Uterus (tissue), 4 donors: ENCODE data around the gene ATP10A. TPM values are rescaled to one million over a fixed set of nuclear protein-coding genes. Genes with fewer than 3 reads are reported as not detected.

Experiments
- DNase-seq, 2 donors: peaks; one replicate each; pipeline ENCODE4 v3.0.0-alpha.2; 2019 to 2020
- H3K27ac ChIP-seq, 2 donors: fragments of 200-600 bp; sonication (generic); 1 replicate in 1 of 2; 2 replicates in 1 of 2; pipeline ENCODE4 v1.5.1; 2016 to 2018
- H3K27me3 ChIP-seq, 2 donors: fragments of 200-600 bp; sonication (generic); one replicate each; pipeline ENCODE4 v1.5.1; 2018 to 2019; ENCODE audit warnings: control low read depth in 1 of 2
- H3K36me3 ChIP-seq, 2 donors: fragments of 200-600 bp; sonication (generic); one replicate each; pipeline ENCODE4 v1.5.1; 2019; ENCODE audit warnings: control low read depth in 1 of 2
- H3K4me1 ChIP-seq, 2 donors: fragments of 200-600 bp; sonication (generic); one replicate each; pipeline ENCODE4 v1.5.1; 2018 to 2019; ENCODE audit warnings: control low read depth in 1 of 2
- H3K4me3 ChIP-seq, 2 donors: fragments of 200-600 bp; sonication (generic); 1 replicate in 1 of 2; 2 replicates in 1 of 2; pipeline ENCODE4 v1.5.1; 2018 to 2019; ENCODE audit warnings: mild to moderate bottlenecking in 1 of 2
- H3K9me3 ChIP-seq, 2 donors: fragments of 200-600 bp; sonication (generic); one replicate each; pipeline ENCODE4 v1.5.1; 2019; ENCODE audit warnings: control low read depth in 1 of 2
- CTCF ChIP-seq, 4 experiments: fragments of 200-600 bp in 2 of 4; fragments of 450-650 bp in 2 of 4; sonication (generic) in 2 of 4; IDR thresholded peaks; one replicate each; pipeline ENCODE4 v1.5.1; 2016 to 2019; ENCODE audit warnings: antibody characterized with exemption in 4 of 4, mild to moderate bottlenecking in 2 of 4, moderate library complexity in 1 of 4
- POLR2A ChIP-seq, 2 donors: fragments of 450-650 bp; IDR thresholded peaks; one replicate each; pipeline ENCODE4 v1.6.1; 2016; ENCODE audit warnings: antibody characterized with exemption in 2 of 2, mild to moderate bottlenecking in 1 of 2, moderate library complexity in 1 of 2
- intact Hi-C: fragments of 100-400 bp; cut with DNase I; formaldehyde crosslinking; loops from one replicate; pipeline ENCODE4 v1.15.1; 2023; ENCODE audit warnings: low total_unique reads
- total RNA-seq, 4 donors: library from RNA; depleted of rRNA in 3 of 4; stranded (reverse); fragments of >200 nt in 3 of 4; gene quantifications; one replicate each; pipeline versions ENCODE4 v1.1.0 to v1.2.4, GENCODE V29; 2014 to 2023
- donor health status: DM: yes; HTN: yes; CAD: no.

The ATP10A gene
- total RNA-seq, 4 donors from 2014 or later, result 0.29 to 3.8 (median 2.5) TPM

- H3K27me3 ChIP-seq, result no peaks in the 10 kb centered on the region
- H3K4me3 ChIP-seq, result no peak overlapping the region
- TF ChIP-seq POLR2A (IDR thresholded peaks at IDR 0.05) (no peak), CTCF (IDR thresholded peaks at IDR 0.05) (no peak)
- no peak overlapping the region for H3K27ac ChIP-seq
- H3K36me3 ChIP-seq, result no peaks in the 10 kb centered on the region
- H3K9me3 ChIP-seq, result no peaks in the 10 kb centered on the region
- no peak for DNase-seq
- intact Hi-C loops, result no loop called here
- peaks cover 0 to 12% of the 10 kb centered on the region in 2 donors for H3K4me1 ChIP-seq
These were observed 77.1 kb downstream of the ATP10A start for GRCh38 chr15:25786040-25786439.

GRCh38 chr15:25785641-25786025 lies 77.5 kb downstream of the ATP10A start:
- intact Hi-C loops, result no loop called here
- Histone ChIP-seq H3K27me3 (no peaks in the 10 kb centered on the region), H3K4me1 (peaks cover 0 to 12% of the 10 kb centered on the region in 2 donors)

GRCh38 chr15:25784876-25785640 lies 78.1 kb downstream of the ATP10A start:
- DNase-seq, result no peak

More at GRCh38 chr15:25785641-25786025, 77.5 kb downstream of the ATP10A start:
- H3K9me3 ChIP-seq, result no peaks in the 10 kb centered on the region
- H3K36me3 ChIP-seq, result no peaks in the 10 kb centered on the region
- no peak overlapping the region for H3K27ac ChIP-seq
- no peak overlapping the region for H3K4me3 ChIP-seq
- no peak for DNase-seq
- TF ChIP-seq CTCF (IDR thresholded peaks at IDR 0.05) (no peak), POLR2A (IDR thresholded peaks at IDR 0.05) (no peak)

GRCh38 chr15:25783607-25784540 lies 79.3 kb downstream of the ATP10A start:
- Histone ChIP-seq H3K27me3 (no peaks in the 10 kb centered on the region), H3K36me3 (no peaks in the 10 kb centered on the region), H3K9me3 (no peaks in the 10 kb centered on the region), H3K4me1 (peaks cover 0 to 9% of the 10 kb centered on the region in 2 donors), H3K27ac (no peak overlapping the region), H3K4me3 (no peak overlapping the region)
- no peak for DNase-seq
- intact Hi-C loops, result no loop called here
- TF ChIP-seq POLR2A (IDR thresholded peaks at IDR 0.05) (no peak), CTCF (IDR thresholded peaks at IDR 0.05) (no peak)

More at GRCh38 chr15:25784876-25785640, 78.1 kb downstream of the ATP10A start:
- TF ChIP-seq POLR2A (IDR thresholded peaks at IDR 0.05) (no peak), CTCF (IDR thresholded peaks at IDR 0.05) (no peak)
- Histone ChIP-seq H3K9me3 (no peaks in the 10 kb centered on the region), H3K27ac (no peak overlapping the region), H3K4me3 (no peak overlapping the region), H3K27me3 (no peaks in the 10 kb centered on the region), H3K4me1 (peaks cover 0 to 12% of the 10 kb centered on the region in 2 donors), H3K36me3 (no peaks in the 10 kb centered on the region)
- intact Hi-C loops, result no loop called here

- intact Hi-C loops, result no loop called here
- TF ChIP-seq CTCF (IDR thresholded peaks at IDR 0.05) (no peak), POLR2A (IDR thresholded peaks at IDR 0.05) (no peak)
- Histone ChIP-seq H3K27me3 (no peaks in the 10 kb centered on the region), H3K4me3 (no peak overlapping the region), H3K9me3 (no peaks in the 10 kb centered on the region), H3K27ac (no peak overlapping the region), H3K36me3 (no peaks in the 10 kb centered on the region), H3K4me1 (peaks cover 0 to 7% of the 10 kb centered on the region in 2 donors)
- no peak for DNase-seq
These were observed 80.0 kb downstream of the ATP10A start for GRCh38 chr15:25783134-25783533.
